Ovary (tissue), 9 donors: ENCODE results near the gene PCNT. TPM values are rescaled to one million over a fixed set of nuclear protein-coding genes. Genes with fewer than 3 reads are reported as not detected.

Experiments used
- DNase-seq, 5 donors: peaks; one replicate each; pipeline ENCODE4 v3.0.0-alpha.2; 2019 to 2020
- H3K27ac ChIP-seq, 2 donors: fragments of 200-600 bp; one replicate each; pipeline versions ENCODE4 v1.5.1 to v1.8.0; 2019 to 2022
- H3K27me3 ChIP-seq: fragments of 200-600 bp; one replicate; pipeline ENCODE4 v1.8.0; 2022
- H3K36me3 ChIP-seq: fragments of 200-600 bp; sonication (generic); one replicate; pipeline ENCODE4 v1.5.1; 2019
- H3K4me1 ChIP-seq: one replicate; pipeline ENCODE4 v1.8.1; 2013; ENCODE audit warnings: mild to moderate bottlenecking, moderate library complexity; ENCODE audit not compliant: insufficient read depth
- H3K4me3 ChIP-seq: fragments of 200-600 bp; sonication (generic); one replicate; pipeline ENCODE4 v1.5.1; 2017
- H3K9me3 ChIP-seq, 2 donors: fragments of 200-600 bp in 1 of 2; sonication (generic) in 1 of 2; one replicate each; pipeline versions ENCODE4 v1.5.1 to v1.8.1; 2013 to 2019; ENCODE audit warnings: mild to moderate bottlenecking in 1 of 2, moderate library complexity in 1 of 2
- EP300 ChIP-seq: sonication (generic); formaldehyde crosslinking; IDR thresholded peaks from one replicate; pipeline ENCODE4 v1.6.1; 2017; ENCODE audit warnings: antibody characterized with exemption
- POLR2A ChIP-seq: fragments of 450-650 bp; IDR thresholded peaks from one replicate; pipeline ENCODE4 v1.6.1; 2017; ENCODE audit warnings: antibody characterized with exemption, mild to moderate bottlenecking, moderate library complexity
- WGBS, 3 donors: extraction: QIAGEN DNeasy Blood & Tissue Kit in 1 of 3; methylation state at CpG; one replicate each; pipeline versions ENCODE4 v1.1.5 to v1.1.7; 2013 to 2017; 5-methylcytosine and 5-hydroxymethylcytosine counted together
- intact Hi-C, 4 donors: fragments of 100-400 bp; cut with DNase I; formaldehyde crosslinking; loops; one replicate each; pipeline versions ENCODE4 v1.11.0 to v1.15.1; 2022 to 2023
- polyA plus RNA-seq, 2 donors: library from polyadenylated mRNA; stranded (reverse); fragments of 200-250 nt in 1 of 2; fragments of 350-450 nt in 1 of 2; fragmentation: Illumina TruSeq in 1 of 2; extraction: RNeasy Lipid Tissue Mini Kit (QIAGEN cat#74804) in 1 of 2; gene quantifications; one replicate each; pipeline ENCODE4 v1.2.3, GENCODE V29; 2013 to 2014
- total RNA-seq, 7 donors: library from RNA; depleted of rRNA in 2 of 7; stranded (reverse); fragments of >200 nt in 2 of 7; fragmentation: NEBNext Ultra II Directional in 3 of 7; extraction: Animal tissue kit (Norgen Biotek cat#: 25700) in 3 of 7; gene quantifications; one replicate each; pipeline versions ENCODE4 v1.1.0 to v1.2.4, GENCODE V29; 2016 to 2023
- TF ChIP-seq, protein P1 (sequence below), 3 donors: fragments of 450-650 bp in 2 of 3; fragments of 200-600 bp in 1 of 3; IDR thresholded peaks; one replicate each; pipeline versions ENCODE4 v1.5.1 to v1.8.0; 2016 to 2022; ENCODE audit warnings: antibody characterized with exemption in 3 of 3, mild to moderate bottlenecking in 1 of 3
- donor health status: DM: no; HTN: no; CAD: no; lungs with moderate emphysema.
- donor health status: DM: no; HTN: no; CAD: no.
- donor health status: Bipolar disorder and iron deficiency.
- donor health status: DM: yes; HTN: yes; CAD: no.
- donor health status: DM: no; HTN: no; CAD: no.
- donor health status: DM: yes; HTN: yes; CAD: no.

PCNT gene
- total and polyA plus RNA-seq, 9 donors = 11.1 to 28.2 (median 18.6) TPM

DNA sequence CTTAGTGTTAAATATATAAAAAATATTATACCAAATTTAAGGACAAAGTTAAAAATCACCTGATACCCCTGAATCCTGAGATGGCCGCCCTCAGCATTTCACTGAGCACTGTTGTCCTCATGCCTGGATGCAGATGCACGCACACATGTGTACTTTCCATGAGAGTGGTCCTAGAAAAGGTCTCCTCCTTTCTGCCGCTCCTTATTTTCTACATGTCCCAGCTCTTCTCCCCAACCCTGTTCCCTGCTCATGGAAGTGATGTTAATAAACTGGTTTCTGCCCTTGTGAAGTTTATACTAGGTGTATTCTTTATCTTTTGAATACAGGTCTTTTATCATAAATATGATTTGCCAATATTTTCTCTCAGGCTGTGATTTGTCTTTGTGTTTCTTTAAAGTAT, 167.6 kb downstream of the PCNT start:
- H3K36me3 ChIP-seq = no peaks in the 10 kb centered on the region
- intact Hi-C loops = no loop called here
- no peaks in the 10 kb centered on the region for H3K27me3 ChIP-seq
- DNase-seq = no peak
- no peak overlapping the region for H3K27ac ChIP-seq
- peaks cover 3% of the 10 kb centered on the region for H3K4me1 ChIP-seq
- TF ChIP-seq, protein P1, sequence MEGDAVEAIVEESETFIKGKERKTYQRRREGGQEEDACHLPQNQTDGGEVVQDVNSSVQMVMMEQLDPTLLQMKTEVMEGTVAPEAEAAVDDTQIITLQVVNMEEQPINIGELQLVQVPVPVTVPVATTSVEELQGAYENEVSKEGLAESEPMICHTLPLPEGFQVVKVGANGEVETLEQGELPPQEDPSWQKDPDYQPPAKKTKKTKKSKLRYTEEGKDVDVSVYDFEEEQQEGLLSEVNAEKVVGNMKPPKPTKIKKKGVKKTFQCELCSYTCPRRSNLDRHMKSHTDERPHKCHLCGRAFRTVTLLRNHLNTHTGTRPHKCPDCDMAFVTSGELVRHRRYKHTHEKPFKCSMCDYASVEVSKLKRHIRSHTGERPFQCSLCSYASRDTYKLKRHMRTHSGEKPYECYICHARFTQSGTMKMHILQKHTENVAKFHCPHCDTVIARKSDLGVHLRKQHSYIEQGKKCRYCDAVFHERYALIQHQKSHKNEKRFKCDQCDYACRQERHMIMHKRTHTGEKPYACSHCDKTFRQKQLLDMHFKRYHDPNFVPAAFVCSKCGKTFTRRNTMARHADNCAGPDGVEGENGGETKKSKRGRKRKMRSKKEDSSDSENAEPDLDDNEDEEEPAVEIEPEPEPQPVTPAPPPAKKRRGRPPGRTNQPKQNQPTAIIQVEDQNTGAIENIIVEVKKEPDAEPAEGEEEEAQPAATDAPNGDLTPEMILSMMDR (IDR thresholded peaks at IDR 0.05) = no peak
- no peak for TF ChIP-seq EP300
- TF ChIP-seq POLR2A = no peak
- H3K9me3 ChIP-seq = no peaks in the 10 kb centered on the region
- H3K4me3 ChIP-seq = no peak overlapping the region
- 96 to 99% (median 98%) methylated on average over 3 of the region's 3 CpGs for WGBS, 3 donors

DNA sequence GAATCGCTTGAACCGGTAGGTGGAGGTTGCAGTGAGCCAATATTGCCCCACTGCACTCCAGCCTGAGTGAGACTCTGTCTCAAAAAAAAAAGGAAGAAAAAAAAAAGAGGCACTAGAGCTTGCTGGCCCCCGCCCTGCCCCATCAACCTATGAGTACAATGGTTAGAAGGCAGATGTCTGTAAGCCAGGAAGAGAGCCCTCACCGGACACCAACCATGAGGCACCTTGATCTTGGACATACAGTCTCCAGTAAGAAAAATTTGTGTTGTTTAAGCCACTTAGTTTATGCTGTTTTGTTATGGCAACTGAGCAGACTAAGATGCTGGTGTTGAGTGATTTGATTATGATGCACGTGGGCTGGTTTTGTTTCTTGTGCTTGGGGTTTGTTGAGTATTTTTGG, 168.9 kb downstream of the PCNT start:
- H3K9me3 ChIP-seq = no peaks in the 10 kb centered on the region
- H3K4me3 ChIP-seq = no peak overlapping the region
- H3K36me3 ChIP-seq = no peaks in the 10 kb centered on the region
- no peaks in the 10 kb centered on the region for H3K27me3 ChIP-seq
- TF ChIP-seq POLR2A (no peak), EP300 (no peak)
- TF ChIP-seq, protein P1 (IDR thresholded peaks at IDR 0.05) = no peak
- peaks cover 3% of the 10 kb centered on the region for H3K4me1 ChIP-seq
- 79 to 97% (median 87%) methylated on average over 5 of the region's 5 CpGs for WGBS, 3 donors
- intact Hi-C loops = no loop called here
- no peak overlapping the region for H3K27ac ChIP-seq
- DNase-seq = no peak

DNA sequence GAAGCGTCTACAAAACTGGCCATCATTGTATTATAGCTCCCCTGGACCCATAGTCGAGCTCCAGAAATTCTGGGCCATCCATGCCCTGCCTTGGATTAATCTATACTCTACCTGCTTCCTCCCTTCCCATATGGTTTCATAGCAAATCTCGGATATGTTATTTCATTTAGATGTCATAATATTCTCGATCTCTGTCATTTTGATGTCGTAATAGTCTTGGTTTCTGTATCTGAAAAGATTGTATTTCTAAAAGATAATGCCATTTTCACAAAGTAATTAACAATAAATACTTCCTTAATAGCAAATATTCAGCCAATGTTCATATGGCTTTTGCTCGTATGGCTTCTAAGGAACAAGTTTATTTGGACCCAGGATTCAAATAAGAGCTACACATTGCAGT, 169.9 kb downstream of the PCNT start:
- Histone ChIP-seq H3K4me1 (peaks cover 3% of the 10 kb centered on the region), H3K27ac (no peak overlapping the region), H3K9me3 (no peaks in the 10 kb centered on the region), H3K4me3 (no peak overlapping the region), H3K36me3 (no peaks in the 10 kb centered on the region), H3K27me3 (no peaks in the 10 kb centered on the region)
- WGBS, 3 donors = 96 to 97% (median 96%) methylated on average over 6 of the region's 6 CpGs
- TF ChIP-seq EP300 (no peak), POLR2A (no peak)
- TF ChIP-seq, protein P1 (IDR thresholded peaks at IDR 0.05) = no peak
- no peak for DNase-seq
- intact Hi-C loops = no loop called here

Other genes starting within 250 kb of the PCNT start
- 1,000 to 10,000 TPM in 1 of 7 donors, 100 to 1,000 TPM in 6; 222 to 1,092 (median 831) TPM for gene COL6A2, start 226.0 kb upstream of the PCNT start, total RNA-seq
- 100 to 1,000 TPM in 1 of 2 donors, 10 to 100 TPM in 1; 50.9 to 818 TPM for gene COL6A2, start 226.0 kb upstream of the PCNT start, polyA plus RNA-seq
- gene FTCD, start 168.6 kb upstream of the PCNT start, total RNA-seq = 1 to 10 TPM in 5 of 7 donors, under 1 TPM in 2; 0.83 to 7.5 (median 3.8) TPM
- 1 to 10 TPM in 1 of 2 donors, not detected in 1; 3.5 TPM for gene FTCD, start 168.6 kb upstream of the PCNT start, polyA plus RNA-seq
- 10 to 100 TPM in 5 of 7 donors, 1 to 10 TPM in 2; 7.2 to 21.1 (median 14.9) TPM for gene SPATC1L, start 139.7 kb upstream of the PCNT start, total RNA-seq
- 10 to 100 TPM in 1 of 2 donors, 1 to 10 TPM in 1; 2.8 to 21.3 TPM for gene SPATC1L, start 139.7 kb upstream of the PCNT start, polyA plus RNA-seq
- gene LSS, start 95.4 kb upstream of the PCNT start, total RNA-seq = 100 to 1,000 TPM in 2 of 7 donors, 10 to 100 TPM in 5; 33.2 to 201 (median 80.9) TPM
- 10 to 100 TPM; 19.8 to 49.8 TPM for gene LSS, start 95.4 kb upstream of the PCNT start, polyA plus RNA-seq
- 10 to 100 TPM; 58.2 to 89.3 (median 84.5) TPM for gene MCM3AP, start 38.5 kb upstream of the PCNT start, total RNA-seq
- 10 to 100 TPM; 35.9 to 50.4 TPM for gene MCM3AP, start 38.5 kb upstream of the PCNT start, polyA plus RNA-seq
- gene YBEY, start 37.8 kb upstream of the PCNT start, total RNA-seq = 10 to 100 TPM; 10.7 to 22.6 (median 14.9) TPM
- 10 to 100 TPM; 16.4 to 27.9 TPM for gene YBEY, start 37.8 kb upstream of the PCNT start, polyA plus RNA-seq
- gene C21orf58, start 286 bp upstream of the PCNT start, total RNA-seq = 10 to 100 TPM in 1 of 7 donors, 1 to 10 TPM in 6; 1.6 to 26.8 (median 2.3) TPM
- 1 to 10 TPM in 1 of 2 donors, under 1 TPM in 1; 0.63 to 2.7 TPM for gene C21orf58, start 286 bp upstream of the PCNT start, polyA plus RNA-seq
- gene DIP2A, start 134.7 kb downstream of the PCNT start, total RNA-seq = 10 to 100 TPM; 27.0 to 40.3 (median 36.2) TPM
- 10 to 100 TPM; 20.5 to 21.3 TPM for gene DIP2A, start 134.7 kb downstream of the PCNT start, polyA plus RNA-seq